Endothelial cell of umbilical vein (primary cell): ENCODE measurements around the gene ATG4D. TPM values are rescaled to one million over a fixed set of nuclear protein-coding genes. Genes with fewer than 3 reads are reported as not detected.

Source experiments
- BruUV-seq: library from RNA; stranded (reverse); fragments of 400-500 nt; replicated peaks from 2 replicates; lab custom pipeline; 2021; lab: Mats Ljungman, UMichigan
- CTCF ChIA-PET: fragments of 300-600, 350-600 bp; sonication (Branson Sonifier 250); formaldehyde crosslinking; loops from one replicate; lab custom pipeline; 2021; ENCODE audit warnings: antibody characterized with exemption, inconsistent platforms; lab: Charles Lee
- POLR2A ChIA-PET: fragments of 300-600, 350-600 bp; sonication (Branson Sonifier 250); formaldehyde crosslinking; loops from one replicate; lab custom pipeline; 2021; ENCODE audit warnings: antibody characterized with exemption, inconsistent platforms; lab: Charles Lee
- DNase-seq: peaks from one replicate; pipeline ENCODE4 v3.0.0-alpha.2; 2011; ENCODE audit warnings: low read depth, low spot score
- FAIRE-seq: peaks from 2 replicates; lab custom pipeline; 2011; peaks lifted over from hg19 to GRCh38; lab: Jason Lieb, UNC
- H2AFZ ChIP-seq: 2 replicates; pipeline ENCODE4 v1.6.0; 2012; ENCODE audit warnings: low read depth, low read length, control low read depth, inconsistent platforms
- H3K27ac ChIP-seq: 2 replicates; pipeline ENCODE4 v1.5.1; 2011; ENCODE audit warnings: low read depth, mild to moderate bottlenecking, control low read depth, low read length, moderate library complexity; ENCODE audit not compliant: insufficient read depth
- H3K27me3 ChIP-seq, 2 experiments: 2 replicates each; pipeline versions ENCODE4 v1.6.0 to v1.6.1; 2011; ENCODE audit warnings: low read length in 2 of 2, mixed read lengths in 1 of 2; ENCODE audit not compliant: control insufficient read depth in 2 of 2, insufficient read depth in 2 of 2
- H3K36me3 ChIP-seq, 2 experiments: 2 replicates in 1 of 2; 3 replicates in 1 of 2; pipeline ENCODE4 v1.5.1; 2011; ENCODE audit warnings: low read length in 2 of 2, mild to moderate bottlenecking in 1 of 2, moderate library complexity in 1 of 2; ENCODE audit not compliant: control insufficient read depth in 2 of 2, insufficient read depth in 2 of 2; ENCODE audit errors: extremely low read depth in 1 of 2
- H3K4me1 ChIP-seq: 3 replicates; pipeline ENCODE4 v1.5.1; 2011; ENCODE audit warnings: mild to moderate bottlenecking, low read length; ENCODE audit not compliant: control insufficient read depth, insufficient read depth; ENCODE audit errors: extremely low read depth
- H3K4me2 ChIP-seq: 2 replicates; pipeline ENCODE4 v1.6.1; 2011; ENCODE audit warnings: low read length, control low read depth, mixed read lengths; ENCODE audit not compliant: insufficient read depth
- H3K4me3 ChIP-seq, 3 experiments: fragments of 200-600 bp in 1 of 3; sonication (generic), shearing (Covaris generic) in 1 of 3; replicated peaks in 1 of 3; 2 replicates each; pipeline ENCODE4 v1.5.1; 2011 to 2016; ENCODE audit warnings: control low read depth in 3 of 3, low read length in 3 of 3, mild to moderate bottlenecking in 2 of 3, inconsistent platforms in 1 of 3, low read depth in 1 of 3, moderate library complexity in 1 of 3; ENCODE audit not compliant: insufficient read depth in 1 of 3
- H3K79me2 ChIP-seq: 2 replicates; pipeline ENCODE4 v1.6.0; 2012; ENCODE audit warnings: low read length, inconsistent platforms; ENCODE audit not compliant: control insufficient read depth, insufficient read depth
- H3K9ac ChIP-seq: replicated peaks from 2 replicates; pipeline ENCODE3; 2011; ENCODE audit warnings: low read length, control low read depth; ENCODE audit not compliant: insufficient read depth; ENCODE audit errors: extremely low read depth
- H3K9me1 ChIP-seq: replicated peaks from 3 replicates; pipeline ENCODE4 v1.6.0; 2011; ENCODE audit warnings: mild to moderate bottlenecking, low read length; ENCODE audit not compliant: control insufficient read depth, insufficient read depth; ENCODE audit errors: extremely low read depth
- H3K9me3 ChIP-seq: replicated peaks from 2 replicates; pipeline ENCODE4 v1.5.1; 2012; ENCODE audit warnings: low read length, inconsistent platforms; ENCODE audit not compliant: control insufficient read depth, insufficient read depth
- H4K20me1 ChIP-seq: replicated peaks from 2 replicates; pipeline ENCODE3; 2011; ENCODE audit warnings: mild to moderate bottlenecking, low read length; ENCODE audit not compliant: control insufficient read depth, insufficient read depth; ENCODE audit errors: extremely low read depth
- EZH2 ChIP-seq: IDR thresholded peaks from 2 replicates; pipeline ENCODE4 v1.6.1; 2012; ENCODE audit warnings: borderline replicate concordance, low read depth, mild to moderate bottlenecking, moderate library complexity, low read length, inconsistent platforms; ENCODE audit not compliant: severe bottlenecking
- FOS ChIP-seq: IDR thresholded peaks from 2 replicates; pipeline ENCODE4 v1.6.1; 2011; ENCODE audit warnings: mild to moderate bottlenecking, low read length, moderate library complexity, borderline replicate concordance; ENCODE audit not compliant: insufficient read depth
- GATA2 ChIP-seq: IDR thresholded peaks from 2 replicates; pipeline ENCODE4 v1.7.0; 2011; ENCODE audit warnings: low read depth, mild to moderate bottlenecking, moderate library complexity, mixed read lengths, low read length; ENCODE audit not compliant: insufficient read length, insufficient read depth
- JUN ChIP-seq: IDR thresholded peaks from 2 replicates; pipeline ENCODE4 v1.6.1; 2011; ENCODE audit warnings: borderline replicate concordance, low read depth; ENCODE audit not compliant: insufficient read length, insufficient read depth
- MYC ChIP-seq: IDR thresholded peaks from one replicate; pipeline ENCODE4 v1.6.1; 2011; ENCODE audit warnings: mild to moderate bottlenecking, low read depth, low read length
- POLR2A ChIP-seq: IDR thresholded peaks from 2 replicates; pipeline ENCODE4 v1.6.1; 2012; ENCODE audit warnings: low read depth, mild to moderate bottlenecking, control low read depth, low read length
- POLR2AphosphoS5 ChIP-seq: IDR thresholded peaks from 2 replicates; pipeline ENCODE4 v1.6.1; 2012; ENCODE audit warnings: low read depth, mild to moderate bottlenecking, control low read depth, low read length, moderate library complexity; ENCODE audit not compliant: insufficient read depth
- dilution Hi-C: fragments of 300-500 bp; cut with MboI; formaldehyde crosslinking; loops from one replicate; pipeline ENCODE4 v1.15.0; 2019; ENCODE audit warnings: low sequenced_read_pairs; ENCODE audit not compliant: extremely low pct_ligation_motif_present
- intact Hi-C: fragments of 100-400 bp; cut with micrococcal nuclease; formaldehyde crosslinking; loops from one replicate; pipeline ENCODE4 v1.10.0; 2022
- polyA plus RNA-seq, 4 experiments: library from polyadenylated mRNA; depleted of rRNA in 3 of 4; stranded (reverse) in 3 of 4; unstranded in 1 of 4; fragments of >200 nt; gene quantifications; 2 replicates each; pipeline versions ENCODE4 v1.2.1 to v1.2.3, GENCODE V29; 2011 to 2012; ENCODE audit warnings: missing spikeins in 1 of 4
- total RNA-seq: library from RNA; stranded (reverse); gene quantifications from 2 replicates; pipeline ENCODE4 v1.2.3, GENCODE V29; 2021
- TF ChIP-seq, protein P1 (sequence below), 2 donors: IDR thresholded peaks; 1 replicate in 1 of 2; 2 replicates in 1 of 2; pipeline ENCODE4 v1.5.1; 2011; ENCODE audit warnings: low read length in 2 of 2, mild to moderate bottlenecking in 2 of 2, moderate library complexity in 2 of 2, control low read depth in 1 of 2, inconsistent platforms in 1 of 2, low read depth in 1 of 2; ENCODE audit not compliant: insufficient read depth in 1 of 2; ENCODE audit errors: extremely low read depth in 1 of 2
- TF ChIP-seq, protein P2 (sequence below): IDR thresholded peaks from 2 replicates; pipeline ENCODE4 v1.6.1; 2011; ENCODE audit not compliant: insufficient read depth, insufficient read length

The ATG4D gene
- total and polyA plus RNA-seq, 2 donors (not counting 3 experiments of a cell fraction or from before 2014, with no cell fraction given), result 19.8 to 24.9 TPM

DNA sequence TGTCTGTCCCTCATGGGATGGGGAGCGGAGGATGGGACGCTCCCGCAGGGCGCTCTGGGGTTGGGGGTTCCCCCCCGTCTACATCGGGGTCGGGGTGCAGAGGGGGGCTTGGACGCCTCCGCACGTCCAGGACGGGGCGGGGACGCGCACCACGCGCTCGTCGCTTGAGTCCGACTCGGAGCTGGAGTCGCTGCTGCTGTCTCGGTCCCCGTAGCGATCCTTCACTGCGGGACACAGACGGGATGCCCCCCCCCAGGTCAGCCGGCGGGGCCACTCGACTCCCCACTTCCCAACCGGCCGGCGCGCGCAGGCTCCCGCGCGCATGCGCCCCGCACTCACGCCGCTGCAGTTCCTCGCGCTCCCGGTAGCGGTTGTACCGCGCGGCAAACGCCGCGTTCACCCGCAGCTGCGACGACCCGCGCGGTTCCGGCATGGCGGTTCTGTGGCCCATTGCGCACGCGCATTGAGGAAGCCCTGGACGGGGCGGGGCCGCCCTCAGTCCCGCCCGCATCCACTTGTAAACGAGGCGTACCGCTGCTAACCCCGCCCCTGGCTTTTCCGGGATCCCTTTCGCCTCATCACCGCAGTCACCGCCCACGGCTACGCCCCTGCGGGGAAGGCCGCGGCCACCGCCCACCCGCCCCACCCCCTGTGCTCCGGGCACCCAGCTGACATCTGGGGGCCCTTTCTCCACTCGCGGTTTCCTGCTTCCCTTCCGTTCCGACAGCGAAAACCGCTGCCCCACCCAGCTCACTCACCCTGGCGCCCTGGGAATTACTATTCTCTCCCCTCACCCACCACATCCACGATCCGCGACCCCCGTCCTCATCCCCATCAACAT is 22.1 kb downstream of the ATG4D start, which contains the start of gene KRI1:
Gene KRI1 (minus strand): TSS at position 444 of the 841 bp plus-strand sequence. CDS start 11 bp downstream, at position 433.
- H3K9me3 ChIP-seq, result no peaks in the 10 kb centered on the region
- ChIA-PET CTCF (interaction anchor here (0.9 to 1.4 kb wide), 7 partner anchors 10 to 134 kb away, joined by 3 to 5 read pairs (median 3); no protein-coding TSS in a partner anchor), POLR2A (interaction anchor here (0.8 kb wide), 1 partner anchor 86 kb away, joined by 3 read pairs; no protein-coding TSS in a partner anchor)
- H3K27me3 ChIP-seq, result no peaks in the 10 kb centered on the region
- dilution Hi-C loops, result no loop called here
- H3K27ac ChIP-seq, result peak within 1 kb of the TSS; percentile 64
- no peaks in the 10 kb centered on the region for H4K20me1 ChIP-seq
- TF ChIP-seq, protein P1, sequence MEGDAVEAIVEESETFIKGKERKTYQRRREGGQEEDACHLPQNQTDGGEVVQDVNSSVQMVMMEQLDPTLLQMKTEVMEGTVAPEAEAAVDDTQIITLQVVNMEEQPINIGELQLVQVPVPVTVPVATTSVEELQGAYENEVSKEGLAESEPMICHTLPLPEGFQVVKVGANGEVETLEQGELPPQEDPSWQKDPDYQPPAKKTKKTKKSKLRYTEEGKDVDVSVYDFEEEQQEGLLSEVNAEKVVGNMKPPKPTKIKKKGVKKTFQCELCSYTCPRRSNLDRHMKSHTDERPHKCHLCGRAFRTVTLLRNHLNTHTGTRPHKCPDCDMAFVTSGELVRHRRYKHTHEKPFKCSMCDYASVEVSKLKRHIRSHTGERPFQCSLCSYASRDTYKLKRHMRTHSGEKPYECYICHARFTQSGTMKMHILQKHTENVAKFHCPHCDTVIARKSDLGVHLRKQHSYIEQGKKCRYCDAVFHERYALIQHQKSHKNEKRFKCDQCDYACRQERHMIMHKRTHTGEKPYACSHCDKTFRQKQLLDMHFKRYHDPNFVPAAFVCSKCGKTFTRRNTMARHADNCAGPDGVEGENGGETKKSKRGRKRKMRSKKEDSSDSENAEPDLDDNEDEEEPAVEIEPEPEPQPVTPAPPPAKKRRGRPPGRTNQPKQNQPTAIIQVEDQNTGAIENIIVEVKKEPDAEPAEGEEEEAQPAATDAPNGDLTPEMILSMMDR (IDR thresholded peaks at IDR 0.05; ENCODE audit: extremely low read depth in 1 of 2, insufficient read depth in 1 of 2, low read depth in 1 of 2, low read length in 2 of 2), result peak; percentile 10 to 55
- TF ChIP-seq POLR2AphosphoS5, result peak; percentile 96
- TF ChIP-seq, protein P2, sequence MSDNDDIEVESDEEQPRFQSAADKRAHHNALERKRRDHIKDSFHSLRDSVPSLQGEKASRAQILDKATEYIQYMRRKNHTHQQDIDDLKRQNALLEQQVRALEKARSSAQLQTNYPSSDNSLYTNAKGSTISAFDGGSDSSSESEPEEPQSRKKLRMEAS, result peak; percentile 85
- TF ChIP-seq POLR2A, result peak; percentile 92
- no peak for TF ChIP-seq MYC
- no peak for TF ChIP-seq JUN
- TF ChIP-seq EZH2, result no peak
- no peak for TF ChIP-seq GATA2
- TF ChIP-seq FOS, result peak; percentile 5
- peak within 1 kb of the TSS; percentile 89 for H3K9ac ChIP-seq
- peak within 1 kb of the TSS; percentile 75 to 99 (median 78) for H3K4me3 ChIP-seq
- intact Hi-C loops, result loop anchor here (1.0 to 5.0 kb wide), 2 partner anchors 63 to 148 kb away; no protein-coding TSS in a partner anchor
- BruUV-seq, result TSS peak; percentile 47
- no peaks in the 10 kb centered on the region for H3K9me1 ChIP-seq
- peak; percentile 95 for FAIRE-seq
- H3K79me2 ChIP-seq, result peaks cover 10% of the 10 kb centered on the region
- H3K4me2 ChIP-seq, result peak within 1 kb of the TSS; percentile 74
- H3K4me1 ChIP-seq, result peaks cover 27% of the 10 kb centered on the region
- peak within 1 kb of the TSS; percentile 96 for H2AFZ ChIP-seq
- no peaks in the 10 kb centered on the region for H3K36me3 ChIP-seq
- DNase-seq, result peak; percentile 98
